Stimulated activated CD4-positive, alpha-beta T cell treated with anti-CD3 and anti-CD28 coated beads, TNF-alpha, amount 100 ng/mL, for 24 hours (primary cell): ENCODE results near the gene LRRC75A.
"Not testable (repeated sequence)": the region's sequence is repeated elsewhere in the genome, so short reads cannot be mapped to it uniquely, and the experiment has no call there.

ENCODE experiments used
- DNase-seq, 3 experiments: peaks; one replicate each; pipeline ENCODE4 v3.0.0-alpha.2; 2020; ENCODE audit warnings: low read depth in 3 of 3

LRRC75A gene

GRCh38 chr17:16432017-16432416 is 60.0 kb downstream of the LRRC75A start:
- no peak for DNase-seq

GRCh38 chr17:16430650-16431049 is 61.3 kb downstream of the LRRC75A start:
- DNase-seq, result no peak

GRCh38 chr17:16429083-16429482 is 62.9 kb downstream of the LRRC75A start:
- no peak for DNase-seq

DNA sequence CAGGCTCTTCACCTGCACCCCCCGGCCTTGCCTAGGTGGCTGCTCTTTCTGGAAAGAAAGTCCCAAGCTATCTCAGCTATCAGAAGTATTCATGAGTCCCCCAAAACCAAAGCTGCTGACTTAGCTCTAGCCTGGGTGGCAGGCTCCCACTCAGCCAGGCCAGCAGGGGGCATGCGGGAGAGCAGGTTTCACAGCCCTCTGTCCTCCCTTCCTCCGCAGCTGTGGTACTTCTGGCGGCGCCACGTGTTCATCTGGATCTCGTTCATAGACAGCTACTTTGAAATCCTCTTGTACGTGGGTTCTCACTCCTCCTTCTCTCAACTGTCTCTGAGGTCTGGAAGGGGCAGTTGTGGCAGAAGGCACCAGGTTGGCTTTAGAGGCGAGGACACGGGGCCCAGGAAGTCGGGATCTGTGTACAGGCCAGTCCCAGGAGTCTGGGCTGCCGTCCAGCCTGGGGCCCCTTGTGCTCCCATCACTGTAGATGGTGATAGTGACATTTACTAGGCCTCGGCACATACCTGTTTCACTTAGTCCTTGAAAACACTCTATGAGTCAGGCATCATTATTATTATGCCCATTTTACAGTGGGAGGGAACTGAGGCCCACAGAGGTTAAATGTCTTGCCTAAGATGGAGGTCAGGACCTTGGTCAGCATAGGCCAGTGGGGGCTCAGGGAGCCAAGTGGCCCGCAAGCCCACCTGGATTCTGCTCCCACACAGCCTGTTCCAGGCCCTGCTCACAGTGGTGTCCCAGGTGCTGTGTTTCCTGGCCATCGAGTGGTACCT is 63.7 kb downstream of the LRRC75A start:
- DNase-seq, result peak in 1 of 3 experiments; percentile 66

- no peak for DNase-seq
Observed at GRCh38 chr17:16427020-16427419, 65.0 kb downstream of the LRRC75A start.

DNA sequence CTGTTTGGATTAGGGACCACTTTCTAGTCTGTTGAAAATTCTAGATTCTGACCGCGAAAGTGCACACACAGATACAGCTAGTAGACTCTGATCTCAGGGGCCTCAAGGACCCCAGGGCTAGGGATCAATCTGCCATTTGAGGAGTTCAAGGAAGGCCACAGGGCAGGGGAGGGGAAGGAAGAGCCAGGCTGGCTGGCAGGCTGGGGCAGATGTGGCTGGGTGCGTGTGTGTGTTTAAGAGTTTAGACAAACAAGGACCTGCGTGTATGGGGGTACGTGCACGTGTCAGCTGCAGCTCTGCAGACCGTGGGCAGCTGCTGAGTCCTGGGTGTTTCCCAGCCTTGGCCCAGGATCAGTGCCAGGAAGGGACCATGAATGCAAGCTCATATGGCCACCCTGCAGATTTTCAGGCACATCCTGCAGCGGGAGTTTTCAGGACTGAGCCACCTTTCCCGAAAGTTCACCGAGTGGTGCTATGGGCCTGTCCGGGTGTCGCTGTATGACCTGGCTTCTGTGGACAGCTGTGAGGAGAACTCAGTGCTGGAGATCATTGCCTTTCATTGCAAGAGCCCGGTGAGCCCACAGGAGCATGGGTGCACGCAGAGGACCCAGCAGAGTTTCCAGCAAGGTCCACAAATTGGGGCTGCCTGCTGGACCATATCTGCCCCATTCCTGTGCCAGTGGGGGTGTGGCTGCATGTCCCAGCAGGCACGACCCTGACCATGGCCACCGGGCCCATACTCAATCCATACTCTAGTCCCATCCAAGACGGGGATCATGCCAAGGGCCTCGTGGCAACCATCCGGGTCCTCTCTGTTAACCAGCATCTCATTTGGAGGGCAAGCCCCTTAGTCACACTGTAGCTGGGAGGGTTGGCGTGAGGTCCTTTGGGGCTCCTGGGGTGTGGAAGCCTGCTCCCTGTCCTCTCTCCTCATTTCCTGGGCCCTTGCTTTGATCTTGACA is 66.0 kb downstream of the LRRC75A start:
- DNase-seq, result no peak

DNA sequence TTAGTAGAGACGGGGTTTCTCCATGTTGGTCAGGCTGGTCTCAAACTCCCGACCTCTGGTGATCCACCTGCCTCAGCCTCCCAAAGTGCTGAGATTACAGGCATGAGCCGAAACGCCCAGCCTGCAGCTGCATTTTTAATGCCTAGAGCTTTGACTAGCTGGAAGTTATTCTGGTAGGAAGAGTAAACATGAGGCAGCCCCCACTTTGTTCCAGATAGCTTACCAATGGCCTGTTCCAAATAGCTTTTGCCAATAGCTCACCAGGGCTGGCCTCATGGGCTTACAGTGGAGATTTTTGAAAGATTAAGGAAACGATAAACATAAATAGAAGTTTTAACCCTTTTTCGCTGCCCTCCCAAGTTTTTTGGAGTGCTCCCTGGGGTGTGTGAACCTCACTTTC is 66.8 kb downstream of the LRRC75A start:
- no peak for DNase-seq

DNA sequence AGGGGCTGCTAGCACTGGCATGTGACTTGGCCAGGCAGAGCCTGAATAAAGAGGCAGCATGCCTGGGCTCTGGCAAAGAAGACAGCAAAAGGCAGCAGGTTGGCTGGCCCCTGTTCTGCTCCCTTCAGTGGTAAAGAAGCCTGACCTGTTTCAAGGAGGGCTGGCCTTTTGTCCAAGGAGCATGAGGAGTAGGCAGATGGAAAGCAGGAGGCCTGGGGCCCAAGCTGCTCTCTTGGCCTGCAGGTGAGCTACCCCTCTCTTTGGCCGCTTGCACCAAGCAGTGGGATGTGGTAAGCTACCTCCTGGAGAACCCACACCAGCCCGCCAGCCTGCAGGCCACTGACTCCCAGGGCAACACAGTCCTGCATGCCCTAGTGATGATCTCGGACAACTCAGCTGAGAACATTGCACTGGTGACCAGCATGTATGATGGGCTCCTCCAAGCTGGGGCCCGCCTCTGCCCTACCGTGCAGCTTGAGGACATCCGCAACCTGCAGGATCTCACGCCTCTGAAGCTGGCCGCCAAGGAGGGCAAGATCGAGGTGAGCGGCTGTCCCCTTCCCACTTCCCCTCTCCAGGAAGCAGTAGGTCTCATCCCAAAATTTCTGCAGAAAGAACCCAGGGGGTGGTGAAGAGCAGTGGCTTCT is 68.6 kb downstream of the LRRC75A start:
- DNase-seq, result no peak

DNA sequence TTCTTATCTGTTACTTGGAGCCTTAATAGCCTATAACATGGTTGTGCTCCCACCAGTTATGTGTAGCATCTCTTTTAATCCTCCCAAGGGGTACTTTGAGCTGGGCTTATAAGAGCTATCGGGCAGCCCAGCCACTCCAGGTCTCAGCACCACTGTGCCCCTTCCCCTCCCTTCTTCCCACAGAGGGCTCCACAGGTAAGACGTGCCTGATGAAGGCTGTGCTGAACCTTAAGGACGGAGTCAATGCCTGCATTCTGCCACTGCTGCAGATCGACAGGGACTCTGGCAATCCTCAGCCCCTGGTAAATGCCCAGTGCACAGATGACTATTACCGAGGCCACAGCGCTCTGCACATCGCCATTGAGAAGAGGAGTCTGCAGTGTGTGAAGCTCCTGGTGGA is 69.6 kb downstream of the LRRC75A start:
- DNase-seq, result no peak

GRCh38 chr17:16419929-16420271 is 72.1 kb downstream of the LRRC75A start:
- peak in 1 of 3 experiments; percentile 57 for DNase-seq

GRCh38 chr17:16419074-16419928 is 72.7 kb downstream of the LRRC75A start:
- DNase-seq, result peak in 2 of 3 experiments; percentile 62 to 70

DNA sequence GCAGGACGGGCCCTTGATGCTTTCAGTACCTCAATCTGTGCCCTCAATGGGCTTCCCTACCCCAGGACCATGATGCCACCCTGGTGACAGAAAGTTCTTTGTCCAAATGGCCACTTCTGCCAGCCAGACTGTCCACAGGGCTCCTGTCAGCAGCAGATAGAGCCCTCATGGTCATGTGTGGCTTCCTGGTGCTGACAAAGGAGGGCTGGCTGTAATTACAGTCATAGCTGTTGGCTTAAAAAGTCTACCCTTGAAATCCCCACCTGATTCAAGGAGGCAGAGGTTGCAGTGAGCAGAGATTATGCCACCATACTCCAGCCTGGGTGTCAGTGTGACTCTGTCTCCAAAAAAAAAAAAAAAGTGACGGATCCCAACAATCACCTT is 73.3 kb downstream of the LRRC75A start:
- DNase-seq, result no peak

GRCh38 chr17:16417896-16418684 is 73.9 kb downstream of the LRRC75A start:
- no peak for DNase-seq

DNA sequence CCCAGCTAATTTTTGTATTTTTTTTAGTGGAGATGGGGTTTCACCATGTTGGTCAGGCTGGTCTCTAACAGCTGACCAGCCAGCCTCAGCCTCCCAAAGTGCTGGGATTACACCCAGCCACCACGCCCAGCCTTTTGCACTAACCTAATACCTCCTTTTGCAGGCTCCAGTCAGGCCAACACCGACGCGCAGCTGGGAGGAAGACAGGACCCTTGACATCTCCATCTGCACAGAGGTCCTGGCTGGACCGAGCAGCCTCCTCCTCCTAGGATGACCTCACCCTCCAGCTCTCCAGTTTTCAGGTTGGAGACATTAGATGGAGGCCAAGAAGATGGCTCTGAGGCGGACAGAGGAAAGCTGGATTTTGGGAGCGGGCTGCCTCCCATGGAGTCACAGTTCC is 74.6 kb downstream of the LRRC75A start:
- no peak for DNase-seq

GRCh38 chr17:16415031-16415924 is 76.7 kb downstream of the LRRC75A start, which contains the start of gene TRPV2:
TRPV2 (plus strand) TSS chr17:16415571; CDS start chr17:16417669, 2,098 bp downstream.
- peak in 1 of 3 experiments; percentile 38 for DNase-seq

DNA sequence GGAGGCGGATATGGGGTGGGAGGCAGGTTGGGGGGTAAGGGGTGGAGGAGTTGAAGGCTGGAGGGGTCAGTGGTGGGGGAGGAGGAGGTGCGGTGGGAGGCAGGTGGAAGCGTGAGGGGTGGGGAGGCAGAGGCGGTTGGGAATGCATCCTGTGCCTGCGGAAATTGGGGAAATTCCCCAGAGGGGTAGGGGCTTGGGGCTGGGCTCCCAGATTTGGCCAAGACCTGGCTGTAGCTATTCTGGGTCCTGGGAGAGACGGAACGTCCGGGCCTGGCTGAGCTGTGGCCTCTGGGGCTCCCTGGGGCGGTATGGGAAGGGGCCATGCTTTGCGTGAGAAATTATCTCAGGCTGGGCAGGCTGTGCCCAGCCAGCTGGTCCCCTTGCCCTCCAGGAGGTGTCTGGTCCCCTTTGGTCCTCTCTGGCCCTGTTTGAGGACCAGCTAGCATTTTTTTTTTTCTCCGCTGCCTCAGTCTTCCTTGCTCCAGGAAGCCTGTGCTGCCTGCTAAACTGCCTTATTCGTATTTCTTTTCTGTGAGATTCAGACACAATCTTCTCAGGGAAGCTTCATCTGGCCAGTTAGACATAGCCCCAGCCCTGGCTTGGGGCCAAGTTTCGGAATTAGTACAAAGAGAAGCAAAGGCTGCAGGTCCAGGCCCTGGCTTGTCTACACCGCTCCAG is 83.9 kb downstream of the LRRC75A start:
- no peak for DNase-seq

- no peak for DNase-seq
Observed at GRCh38 chr17:16406742-16407674, 85.0 kb downstream of the LRRC75A start.

DNA sequence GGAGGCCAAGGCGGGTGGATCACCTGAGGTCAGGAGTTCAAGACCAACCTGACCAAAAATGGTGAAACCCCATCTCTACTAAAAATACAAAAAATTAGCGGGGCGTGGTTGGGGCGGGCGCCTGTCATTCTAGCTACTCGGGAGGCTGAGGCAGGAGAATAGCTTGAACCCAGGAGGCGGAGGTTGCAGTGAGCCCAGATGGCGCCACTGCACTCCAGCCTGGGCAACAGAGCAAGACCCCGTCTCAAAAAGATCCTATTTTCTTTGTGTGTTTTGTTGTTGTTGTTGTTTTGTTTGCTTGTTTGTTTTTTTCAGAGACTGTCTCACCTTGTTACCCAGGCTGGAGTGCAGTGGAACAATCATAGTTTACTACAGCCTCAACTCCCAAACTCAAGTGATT is 88.1 kb downstream of the LRRC75A start:
- not testable (repeated sequence) for DNase-seq
